Glomerular endothelial cell (primary cell): ENCODE data around the gene VPS26C. TPM values are rescaled to one million over a fixed set of nuclear protein-coding genes. Genes with fewer than 3 reads are reported as not detected.
"Not testable (repeated sequence)": the region's sequence is repeated elsewhere in the genome, so short reads cannot be mapped to it uniquely, and the experiment has no call there.

Experiments used
- DNase-seq: peaks from one replicate; pipeline ENCODE4 v3.0.0-alpha.2; 2011; ENCODE audit warnings: low read depth, low spot score; ENCODE audit errors: extremely low read depth
- total RNA-seq: library from RNA; depleted of rRNA; stranded (reverse); fragments of >200 nt; gene quantifications from 2 replicates; pipeline ENCODE4 v1.2.3, GENCODE V29; 2015

The VPS26C gene
- total RNA-seq, 1 donor from 2014 or later, result 80.1 TPM

- DNase-seq, result no peak
Measured at GRCh38 chr21:37231671-37232070, 35.5 kb downstream of the VPS26C start.

DNA sequence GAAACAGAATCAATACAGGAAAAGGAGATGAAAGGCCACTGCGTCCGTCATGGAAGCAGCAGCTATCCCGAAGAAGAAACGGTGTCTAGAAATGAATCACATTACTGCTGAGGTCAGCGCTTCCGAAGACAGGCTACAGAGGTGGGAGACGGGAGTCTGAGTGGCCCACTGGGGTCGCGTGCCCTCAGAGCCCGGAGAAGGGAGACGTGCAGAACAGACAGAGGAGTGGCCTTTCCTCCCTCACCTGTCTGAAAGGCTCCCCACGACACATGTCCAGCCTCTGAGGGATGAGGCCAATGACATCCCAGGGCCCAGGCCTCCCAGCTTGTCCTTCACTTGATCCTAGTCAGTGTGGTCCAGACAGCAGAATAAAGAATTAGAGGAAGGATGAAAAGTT lies 35.9 kb downstream of the VPS26C start:
- no peak for DNase-seq

- DNase-seq, result no peak
Measured at GRCh38 chr21:37230632-37231248, 36.4 kb downstream of the VPS26C start.

GRCh38 chr21:37228003-37228400 lies 39.1 kb downstream of the VPS26C start:
- DNase-seq, result no peak

- no peak for DNase-seq
Measured at GRCh38 chr21:37227071-37228002, 39.8 kb downstream of the VPS26C start.

GRCh38 chr21:37226041-37226920 lies 40.9 kb downstream of the VPS26C start:
- no peak for DNase-seq

DNA sequence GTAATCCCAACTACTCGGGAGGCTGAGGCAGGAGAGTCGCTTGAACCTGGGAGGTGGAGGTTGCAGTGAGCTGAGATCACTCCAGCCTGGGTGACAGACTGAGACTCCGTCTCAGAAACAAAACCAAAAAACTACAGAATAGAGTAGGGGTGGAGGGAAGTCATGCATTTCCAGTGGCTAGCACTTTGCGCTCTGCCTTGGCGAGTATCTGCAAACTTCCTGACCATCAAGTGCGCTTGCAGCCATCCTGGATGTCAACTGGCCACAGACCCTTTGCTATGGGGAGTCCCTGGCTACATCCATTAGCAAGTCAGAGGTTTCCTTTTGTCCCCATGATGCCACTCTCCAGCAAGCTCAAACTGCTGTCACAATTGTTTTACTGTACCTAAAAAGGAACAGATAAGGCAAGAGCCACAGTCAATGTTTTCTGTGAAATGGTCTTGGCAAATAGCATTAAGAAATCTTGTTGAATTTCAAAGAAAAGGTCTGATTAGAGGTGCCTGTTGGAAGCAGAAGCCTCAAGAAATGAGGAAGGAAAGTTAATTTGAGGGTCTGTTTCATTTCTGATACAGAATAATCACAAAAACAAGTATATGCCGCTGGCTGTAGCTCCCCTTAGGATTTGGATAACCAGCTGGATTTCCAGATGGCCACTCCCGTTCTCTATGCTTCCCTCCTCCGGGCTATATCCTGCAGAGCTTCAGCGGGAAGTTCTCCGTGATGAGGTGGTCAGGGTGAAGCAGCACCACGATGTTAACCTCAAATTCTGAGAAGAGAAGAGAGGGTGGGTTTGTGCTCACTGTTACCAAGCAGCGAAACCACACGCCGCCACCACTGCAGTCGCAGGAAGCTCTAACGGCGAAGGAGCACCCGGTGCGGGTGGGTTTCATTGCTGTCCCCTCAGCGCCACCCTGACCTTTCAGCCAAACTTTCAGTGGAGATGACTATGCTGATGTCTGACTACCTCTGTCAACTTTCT lies 42.0 kb downstream of the VPS26C start:
- DNase-seq, result no peak

DNA sequence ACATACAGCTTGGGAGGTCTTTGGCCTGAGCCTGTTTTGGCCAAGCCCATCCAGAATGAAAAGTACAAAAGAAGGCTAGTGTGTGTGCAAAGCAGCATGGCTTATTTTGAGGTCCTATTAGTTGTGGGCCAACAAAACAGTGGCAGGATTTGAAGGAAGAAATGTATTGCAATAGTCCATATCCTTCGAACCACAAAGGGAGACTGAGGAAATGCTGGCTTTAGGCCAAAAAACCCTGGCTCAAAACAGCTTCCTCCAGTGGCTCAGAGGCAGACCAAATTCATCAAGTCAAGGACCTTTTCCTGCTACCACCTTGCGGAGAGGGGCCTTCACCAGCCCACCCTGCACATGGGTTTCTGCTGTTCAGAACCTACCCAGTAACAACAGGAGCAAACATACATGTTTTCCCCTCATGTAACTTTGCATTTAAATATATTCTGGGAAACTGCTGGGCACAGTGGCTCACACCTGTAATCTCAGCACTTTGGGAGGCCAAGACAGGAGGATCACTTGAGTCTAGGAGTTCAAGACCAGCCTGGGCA lies 43.3 kb downstream of the VPS26C start:
- no peak for DNase-seq

- not testable (repeated sequence) for DNase-seq
Measured at GRCh38 chr21:37222248-37222647, 44.9 kb downstream of the VPS26C start.

DNA sequence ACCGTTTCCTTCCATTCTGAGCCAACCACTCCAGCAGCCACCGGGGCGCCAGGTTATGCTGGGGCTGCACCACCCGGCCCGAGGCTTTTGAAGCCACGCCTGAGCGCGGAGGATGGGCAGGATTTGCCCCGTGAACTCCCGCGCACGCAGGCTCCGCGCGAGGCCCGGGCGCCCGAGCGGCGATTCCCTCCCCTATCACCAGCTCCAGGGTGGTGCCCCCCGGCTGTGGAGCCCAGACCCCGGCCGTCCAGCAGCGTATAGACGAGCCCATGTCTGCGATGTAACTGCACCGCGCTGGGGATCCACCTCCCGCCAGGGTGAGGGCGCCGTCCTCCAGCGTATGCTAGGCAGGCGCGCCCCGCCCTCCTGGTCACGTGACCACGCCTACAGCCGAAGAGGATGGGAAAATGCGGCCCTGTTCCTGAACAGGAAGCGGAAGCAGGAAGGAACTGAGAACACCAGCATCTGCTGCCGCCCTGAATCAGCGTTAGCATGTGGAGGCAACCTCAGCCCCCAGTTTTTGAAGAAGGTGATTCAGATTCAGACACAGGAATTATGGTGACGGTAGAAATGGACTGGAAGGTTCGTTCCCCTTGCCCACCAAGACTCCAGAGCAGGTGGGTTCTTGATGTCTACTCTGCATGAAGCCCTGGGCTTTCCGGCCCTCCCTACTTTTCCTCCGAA lies 46.0 kb downstream of the VPS26C start:
- DNase-seq, result peak; percentile 61

DNA sequence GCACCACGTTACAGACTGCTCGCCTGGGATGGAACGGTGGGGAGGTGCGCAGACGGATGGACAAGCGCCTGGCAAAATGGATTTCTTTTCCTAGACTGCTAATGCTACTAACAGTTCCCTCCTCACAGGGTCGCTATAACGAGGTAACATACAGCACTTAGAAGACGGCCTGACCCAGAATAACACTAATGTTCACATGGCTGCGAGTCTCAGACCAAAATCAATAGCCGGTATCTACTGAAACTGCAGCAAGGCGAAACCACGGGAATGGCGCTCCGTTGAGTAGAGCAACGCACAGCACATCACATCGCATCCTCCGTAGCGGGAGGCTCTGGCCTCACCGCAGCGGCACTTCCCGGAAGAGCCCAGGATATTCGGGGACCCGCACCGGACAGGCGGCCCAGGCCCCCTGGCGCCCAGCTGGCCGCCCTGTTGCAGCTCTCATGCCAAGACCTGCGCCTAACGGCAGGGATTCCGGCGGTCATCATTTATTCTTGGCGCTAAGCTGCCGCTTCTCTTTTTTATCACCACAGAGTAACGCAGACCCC lies 46.6 kb downstream of the VPS26C start:
- no peak for DNase-seq

DNA sequence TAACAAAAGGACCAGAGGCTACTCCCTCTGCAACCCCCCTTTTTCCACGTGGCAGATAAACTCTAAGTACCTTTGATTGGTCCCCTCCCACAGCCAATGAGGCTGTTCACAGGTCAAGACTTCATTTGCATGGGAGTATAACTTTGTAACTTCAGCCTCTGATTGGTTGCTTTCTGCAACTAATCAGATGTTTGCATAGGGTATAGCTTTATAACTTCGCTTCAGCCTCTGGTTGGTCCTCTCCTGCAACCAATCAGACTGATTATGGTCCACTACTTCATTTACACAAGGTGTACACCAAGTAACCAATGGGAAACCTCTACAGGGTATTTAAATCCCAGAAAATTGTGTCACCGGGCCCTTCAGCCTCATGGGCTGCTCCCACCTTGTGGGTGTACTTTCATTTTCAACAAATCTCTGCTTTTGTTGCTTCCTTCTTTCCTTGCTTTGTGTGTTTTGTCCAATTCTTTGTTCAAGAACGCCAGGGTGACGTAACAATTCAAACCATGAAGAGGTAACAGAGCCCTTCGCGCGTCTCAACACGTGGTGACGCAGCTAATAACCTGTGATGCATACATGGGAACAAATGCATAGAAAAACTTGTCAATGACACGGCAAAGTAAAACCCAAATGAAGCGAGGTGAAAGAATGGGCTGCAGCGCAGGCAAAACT lies 47.2 kb downstream of the VPS26C start:
- no peak for DNase-seq

DNA sequence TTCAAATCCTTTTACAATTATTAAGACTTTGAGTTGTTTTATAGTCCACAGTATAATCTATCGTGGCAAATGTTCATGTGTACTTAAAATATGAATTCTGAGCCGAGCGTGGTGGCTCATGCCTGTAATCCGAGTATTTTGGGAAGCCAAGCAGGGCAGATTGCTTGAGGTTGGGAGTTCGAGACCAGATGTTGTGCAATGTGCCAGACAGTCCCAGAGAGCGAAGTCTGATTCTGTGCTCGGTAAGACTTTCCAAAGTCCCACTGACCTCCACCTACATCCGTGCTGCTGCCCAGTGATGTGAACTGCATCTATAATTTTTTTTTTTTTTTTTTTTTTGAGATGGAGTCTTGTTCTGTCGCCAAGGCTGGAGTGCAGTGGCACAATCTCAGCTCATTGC lies 52.2 kb downstream of the VPS26C start:
- DNase-seq, result no peak

GRCh38 chr21:37210799-37211198 lies 56.3 kb downstream of the VPS26C start:
- DNase-seq, result no peak

DNA sequence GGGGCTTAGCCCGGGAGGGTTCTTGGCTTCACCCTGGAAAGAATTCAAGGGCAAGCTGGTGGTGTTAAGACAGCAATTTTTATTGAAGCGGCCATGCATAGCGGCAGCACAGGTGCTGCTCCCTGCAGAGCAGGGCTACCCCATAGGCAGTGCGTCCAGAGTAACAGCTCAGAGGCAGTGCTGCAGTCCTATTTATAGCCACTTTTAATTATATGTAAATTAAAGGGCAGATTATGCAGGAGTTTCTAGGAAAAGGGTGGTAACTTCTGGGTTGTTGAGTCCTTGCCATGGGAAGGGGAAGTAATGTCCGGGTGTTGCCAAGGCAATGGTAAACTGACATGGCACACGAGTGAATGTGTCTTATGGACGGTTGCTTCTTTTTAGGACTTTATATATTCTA lies 57.0 kb downstream of the VPS26C start:
- DNase-seq, result no peak

DNA sequence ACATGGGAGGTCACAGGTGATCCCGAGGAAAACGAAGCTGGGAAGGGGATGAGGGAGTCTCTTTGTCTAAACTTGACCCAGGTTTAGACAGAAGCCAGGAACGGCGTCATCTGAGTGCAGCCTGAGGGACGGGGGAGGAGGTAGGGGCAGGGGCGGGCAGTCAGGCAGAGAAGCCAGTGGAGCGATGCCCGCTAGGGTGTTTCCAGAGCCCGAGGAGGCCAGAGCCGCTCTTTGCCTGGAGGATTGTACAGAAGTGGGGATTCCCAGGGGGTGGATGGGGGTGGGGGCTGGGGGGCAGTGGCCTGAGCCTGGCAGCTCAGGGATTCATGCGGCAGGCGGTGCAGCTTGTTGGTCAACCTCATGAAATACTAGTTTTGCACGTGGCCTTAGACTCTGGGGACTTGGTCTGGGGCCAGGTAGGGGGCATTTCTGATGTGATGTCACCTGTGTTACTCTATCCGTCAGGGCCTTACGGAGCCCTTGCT lies 58.4 kb downstream of the VPS26C start:
- DNase-seq, result no peak

DNA sequence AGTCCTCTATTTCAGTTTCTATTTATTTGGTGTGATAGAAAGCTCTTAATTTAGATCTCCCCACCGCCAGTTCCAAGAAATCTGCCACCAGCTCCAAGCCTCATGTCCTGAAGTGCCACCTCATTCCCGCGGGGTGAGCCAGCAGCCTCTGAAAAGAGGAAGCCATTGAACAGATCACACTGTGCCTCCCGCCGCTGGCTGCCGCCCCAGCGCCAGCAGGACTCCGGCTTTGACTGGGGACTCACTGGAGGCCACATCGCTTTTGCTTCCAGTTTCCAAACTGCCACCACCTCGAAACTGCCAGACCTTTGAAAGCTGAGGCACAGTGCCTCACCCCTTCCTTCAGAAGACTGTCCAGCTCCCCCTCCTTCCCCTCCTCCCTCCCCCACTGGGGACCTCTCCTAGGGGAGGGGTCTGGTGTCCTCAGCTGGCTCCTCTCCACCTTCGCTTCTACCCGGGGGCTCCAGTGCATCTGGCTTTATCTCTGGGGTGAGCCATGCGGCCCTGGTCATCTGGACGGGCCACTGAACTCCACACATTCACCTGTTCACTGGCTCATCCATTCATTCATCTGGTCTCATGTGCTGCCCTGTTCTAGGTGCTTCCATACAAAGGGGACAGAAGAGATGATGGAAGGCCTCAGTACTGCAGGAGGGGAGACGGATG lies 58.9 kb downstream of the VPS26C start:
- DNase-seq, result no peak
